GM13976 (cell line): Measurements from ENCODE around the gene C14orf180.

Experiments
- DNase-seq: peaks from one replicate; pipeline ENCODE4 v3.0.0; 2012; ENCODE audit warnings: low spot score
- CTCF ChIP-seq: IDR thresholded peaks from 2 replicates; pipeline ENCODE4 v1.5.1; 2012; ENCODE audit warnings: borderline replicate concordance, mild to moderate bottlenecking; ENCODE audit not compliant: insufficient read depth; ENCODE audit errors: extremely low read depth, missing control alignments, control extremely low read depth
- in situ Hi-C: fragments of 300-500 bp; cut with MboI; formaldehyde crosslinking; loops from one replicate; pipeline ENCODE4 v1.12.0; 2022; ENCODE audit warnings: low sequenced_read_pairs, mixed read lengths, inconsistent platforms; ENCODE audit not compliant: unreplicated experiment

Gene C14orf180

DNA sequence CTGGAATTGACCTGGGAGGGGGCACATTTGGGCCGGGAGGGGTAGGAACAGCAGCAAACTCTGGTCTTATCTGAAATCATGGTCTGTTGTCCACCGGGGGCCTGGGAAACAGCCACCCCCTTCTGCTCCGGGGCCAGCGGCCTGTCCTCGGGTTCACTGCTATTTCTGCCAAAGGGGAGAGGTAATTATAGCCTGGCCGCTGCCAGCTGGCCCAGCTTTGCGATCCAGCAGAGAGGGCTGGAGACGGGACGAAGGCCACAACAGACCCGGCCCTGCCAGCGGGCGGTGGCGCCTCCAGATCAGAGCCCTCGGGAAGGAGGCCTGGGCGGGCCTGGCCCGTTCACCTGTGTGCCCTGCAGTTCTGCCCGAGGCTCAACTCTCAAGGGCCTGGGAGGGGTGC lies at the start of gene C14orf180:
Gene C14orf180, plus strand, starts transcription at position 258 of the 400 bp plus-strand sequence. CDS start 6,667 bp downstream, outside the sequence.
- in situ Hi-C loops, result no loop called here
- no peak for TF ChIP-seq CTCF
- no peak for DNase-seq

GRCh38 chr14:104530646-104531045 lies 48.9 kb upstream of the C14orf180 start:
- in situ Hi-C loops, result no loop called here
- DNase-seq, result no peak
- TF ChIP-seq CTCF, result no peak

DNA sequence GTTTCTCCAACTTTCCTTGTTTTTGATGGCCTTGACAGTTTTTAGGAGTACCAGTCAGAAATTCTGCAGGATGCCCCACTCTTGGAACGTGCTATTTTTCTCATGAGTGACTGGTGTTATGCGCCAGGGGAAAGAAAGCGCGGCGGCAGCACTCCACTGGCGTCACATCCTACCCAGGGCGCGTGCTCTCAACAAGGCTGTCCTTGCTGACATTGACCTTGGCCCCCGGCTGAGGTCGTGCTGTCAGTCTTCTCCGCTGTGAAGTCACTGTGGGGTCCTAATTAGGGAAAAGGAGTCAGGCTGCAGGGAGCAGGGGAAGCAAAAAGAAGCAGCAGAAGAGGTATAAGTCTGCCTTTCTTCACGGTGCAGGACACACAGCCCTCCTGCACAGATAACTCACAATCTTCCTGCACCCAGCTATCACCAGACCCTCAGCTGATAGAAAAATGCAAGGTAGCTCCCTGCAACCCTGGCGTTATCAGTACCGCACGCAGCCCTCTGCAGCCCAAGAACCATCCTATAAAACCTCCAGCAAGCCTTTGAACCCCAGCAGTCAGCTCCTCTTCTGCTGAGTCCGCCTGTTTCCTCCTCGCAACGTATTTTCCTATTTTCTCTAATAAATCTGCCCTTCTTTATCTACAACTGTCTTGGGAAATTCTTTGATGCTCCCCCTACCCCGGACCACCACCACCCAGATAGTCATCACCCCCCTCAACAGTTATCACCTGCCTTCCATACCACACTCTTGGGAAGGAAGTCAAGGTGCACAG lies 48.0 kb upstream of the C14orf180 start:
- in situ Hi-C loops, result no loop called here
- no peak for DNase-seq
- no peak for TF ChIP-seq CTCF

DNA sequence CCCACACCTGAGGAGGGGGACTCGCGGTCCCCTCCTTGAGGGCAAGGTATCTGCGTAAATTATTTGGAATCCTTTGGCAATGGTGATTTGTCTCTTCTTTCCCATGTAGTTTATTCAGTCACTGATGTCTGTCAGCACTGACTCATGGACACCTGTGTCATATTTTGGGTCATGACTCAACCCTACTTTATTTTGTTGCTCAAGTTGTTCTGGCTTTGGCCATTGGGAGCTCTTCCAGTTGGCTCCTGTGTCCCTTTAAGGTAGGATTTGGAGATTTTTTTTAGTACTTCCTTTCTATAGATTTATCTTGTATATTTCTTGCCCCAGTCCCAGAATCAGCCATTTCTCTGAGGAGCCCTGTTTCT lies 47.4 kb upstream of the C14orf180 start:
- no peak for TF ChIP-seq CTCF
- in situ Hi-C loops, result no loop called here
- DNase-seq, result no peak

DNA sequence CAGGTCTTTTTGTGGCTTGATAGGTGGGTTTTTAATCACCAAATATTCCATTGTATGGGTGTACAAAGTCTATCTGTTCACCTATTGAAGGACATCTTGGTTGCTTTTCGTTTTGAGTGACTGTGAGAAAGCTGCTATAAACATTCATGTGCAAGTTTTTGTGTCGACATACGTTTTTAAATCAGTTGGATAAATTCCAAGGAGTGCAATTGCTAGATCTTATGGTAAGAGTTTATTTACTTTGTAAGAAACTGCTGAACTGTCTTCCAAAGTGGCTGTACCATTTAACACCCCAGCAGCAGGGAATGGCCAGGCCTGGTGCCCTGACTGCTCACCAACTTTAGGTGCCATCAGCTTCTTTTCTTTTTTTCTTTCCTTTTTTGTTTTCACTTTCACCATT lies 45.5 kb upstream of the C14orf180 start:
- in situ Hi-C loops, result no loop called here

DNA sequence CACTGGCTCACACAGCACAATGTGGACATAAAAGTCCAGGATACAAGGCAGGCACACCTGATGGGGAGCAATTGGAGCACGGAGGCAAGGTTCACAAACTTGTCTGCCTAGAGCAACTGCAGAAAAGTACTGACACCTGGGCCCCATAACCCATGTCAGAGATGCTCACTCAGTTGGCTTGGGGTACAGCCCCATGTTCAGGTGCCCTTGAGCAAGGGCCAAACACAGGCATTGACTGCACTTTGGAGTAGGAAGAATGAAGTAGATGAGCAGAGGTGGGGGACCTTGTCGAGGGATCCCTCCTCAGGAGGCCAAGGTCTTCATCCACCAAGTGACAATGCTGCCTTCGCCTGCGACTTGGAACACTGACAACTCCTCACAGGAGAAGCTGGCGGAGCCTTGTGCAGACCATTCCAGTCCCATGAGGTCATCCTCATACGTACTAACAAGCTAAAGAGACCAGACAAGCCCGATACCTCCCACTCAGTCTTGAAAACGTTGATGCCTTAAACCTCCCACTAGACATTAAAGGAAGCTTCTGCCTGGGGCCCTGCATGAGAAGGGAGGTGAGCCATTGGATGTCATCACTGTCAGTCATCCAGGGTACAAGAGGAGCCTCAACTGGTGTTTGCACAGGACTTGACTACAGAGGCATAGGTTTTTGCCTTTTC lies 42.5 kb upstream of the C14orf180 start:
- DNase-seq, result no peak
- no peak for TF ChIP-seq CTCF
- in situ Hi-C loops, result no loop called here

More for the DNA sequence above, 45.5 kb upstream of the C14orf180 start:
- no peak for TF ChIP-seq CTCF
- no peak for DNase-seq
